A172 (cell line): ENCODE data around the gene RGL4. TPM values are rescaled to one million over a fixed set of nuclear protein-coding genes. Genes with fewer than 3 reads are reported as not detected.
"Not testable (repeated sequence)": the region's sequence is repeated elsewhere in the genome, so short reads cannot be mapped to it uniquely, and the experiment has no call there.

Experiments used
- DNase-seq: peaks from one replicate; pipeline ENCODE4 v3.0.0-alpha.2; 2015; ENCODE audit warnings: low spot score
- total RNA-seq: library from RNA; depleted of rRNA; stranded (reverse); fragments of >200 nt; shearing (Covaris generic); gene quantifications from 2 replicates; pipeline ENCODE4 v1.2.3, GENCODE V29; 2014; rRNA removed

RGL4 gene, protein sequence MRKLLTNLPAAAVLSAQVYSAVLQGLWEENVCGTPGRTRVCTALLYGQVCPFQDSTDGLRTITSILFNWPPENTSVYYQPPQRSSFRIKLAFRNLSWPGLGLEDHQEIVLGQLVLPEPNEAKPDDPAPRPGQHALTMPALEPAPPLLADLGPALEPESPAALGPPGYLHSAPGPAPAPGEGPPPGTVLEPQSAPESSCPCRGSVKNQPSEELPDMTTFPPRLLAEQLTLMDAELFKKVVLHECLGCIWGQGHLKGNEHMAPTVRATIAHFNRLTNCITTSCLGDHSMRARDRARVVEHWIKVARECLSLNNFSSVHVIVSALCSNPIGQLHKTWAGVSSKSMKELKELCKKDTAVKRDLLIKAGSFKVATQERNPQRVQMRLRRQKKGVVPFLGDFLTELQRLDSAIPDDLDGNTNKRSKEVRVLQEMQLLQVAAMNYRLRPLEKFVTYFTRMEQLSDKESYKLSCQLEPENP
- total RNA-seq: not detected in 2 replicates

DNA sequence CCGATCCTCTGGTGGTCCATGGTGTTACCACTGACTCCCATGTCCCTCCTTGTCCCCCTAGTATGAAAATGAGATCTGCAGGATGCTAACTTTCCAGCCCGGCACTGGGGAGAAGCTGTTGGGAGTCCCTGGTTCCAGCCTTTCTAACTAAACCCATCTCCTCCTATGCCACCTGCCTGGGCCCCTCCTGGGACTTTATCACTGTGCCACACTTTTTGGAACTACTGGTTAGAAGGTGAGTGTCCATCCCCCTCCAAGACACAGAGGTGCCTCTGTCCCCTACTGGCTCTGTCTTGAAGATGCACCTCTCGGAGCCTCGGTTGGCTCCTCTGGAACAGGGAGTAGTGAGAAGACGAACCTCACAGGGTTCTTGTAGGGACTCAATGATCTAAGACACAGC is at the start of gene RGL4:
Gene RGL4, plus strand, starts transcription at position 301 of the 400 bp plus-strand sequence. CDS start 1,018 bp downstream, outside the sequence.
- DNase-seq: no peak

DNA sequence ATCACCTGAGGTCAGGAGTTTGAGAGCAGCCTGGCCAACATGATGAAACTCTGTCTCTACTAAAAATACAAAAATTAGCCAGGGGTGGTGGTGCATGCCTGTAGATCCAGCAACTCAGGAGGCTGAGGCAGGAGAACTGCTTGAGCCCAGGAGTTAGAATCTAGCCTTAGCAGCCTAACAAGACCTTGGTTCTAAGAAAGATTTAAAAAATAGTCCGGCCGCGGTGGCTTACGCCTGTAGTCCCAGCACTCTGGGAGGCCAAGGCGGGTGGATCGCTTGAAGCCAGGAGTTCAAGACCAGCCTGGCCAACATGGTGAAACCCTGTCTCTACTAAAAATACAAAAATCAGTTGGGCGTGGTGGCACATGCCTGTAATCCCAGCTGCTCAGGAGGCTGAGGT is 44.3 kb upstream of the RGL4 start:
- not testable (repeated sequence) for DNase-seq

DNA sequence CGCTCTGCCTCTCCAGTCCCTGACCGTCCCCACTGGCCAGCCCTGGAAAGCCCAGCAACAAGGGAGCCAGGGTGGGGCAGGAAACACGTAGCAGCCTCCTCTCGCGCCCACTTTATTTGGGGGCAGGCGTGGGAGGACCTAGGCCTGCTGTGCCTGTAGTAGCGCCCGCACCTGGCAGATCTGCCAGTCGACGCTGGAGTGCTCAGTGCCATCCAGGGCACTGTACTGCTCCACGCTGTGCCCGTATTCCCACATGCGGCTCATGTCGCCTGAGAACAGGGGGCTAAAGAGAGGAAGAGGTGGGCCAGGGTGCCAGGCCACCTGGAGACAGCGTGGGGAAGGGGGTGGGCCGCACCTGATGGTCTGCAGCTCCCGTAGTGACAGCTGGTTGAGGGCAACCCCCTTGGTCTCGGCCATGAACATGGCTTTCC is 41.7 kb upstream of the RGL4 start:
- DNase-seq: no peak

DNA sequence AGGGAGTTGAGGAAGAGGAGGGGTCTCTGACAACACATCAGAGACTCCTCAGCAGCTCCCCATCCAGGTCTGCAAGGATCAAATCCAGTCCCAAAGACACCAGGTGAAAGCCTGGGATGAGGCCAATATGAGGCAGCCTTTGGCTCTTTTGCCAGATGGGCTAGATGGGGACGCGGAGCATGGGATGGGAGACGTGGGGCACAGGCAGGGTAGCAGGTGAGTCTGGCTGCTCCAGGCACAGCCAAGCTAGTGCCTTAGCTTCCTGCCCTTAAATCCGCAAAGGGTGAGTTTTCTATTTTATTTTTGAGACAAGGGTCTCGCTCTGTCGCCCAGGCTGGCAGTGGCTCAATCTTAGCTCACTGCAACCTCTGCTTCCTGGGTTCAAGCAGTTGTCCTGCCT is 39.1 kb upstream of the RGL4 start:
- no peak for DNase-seq

DNA sequence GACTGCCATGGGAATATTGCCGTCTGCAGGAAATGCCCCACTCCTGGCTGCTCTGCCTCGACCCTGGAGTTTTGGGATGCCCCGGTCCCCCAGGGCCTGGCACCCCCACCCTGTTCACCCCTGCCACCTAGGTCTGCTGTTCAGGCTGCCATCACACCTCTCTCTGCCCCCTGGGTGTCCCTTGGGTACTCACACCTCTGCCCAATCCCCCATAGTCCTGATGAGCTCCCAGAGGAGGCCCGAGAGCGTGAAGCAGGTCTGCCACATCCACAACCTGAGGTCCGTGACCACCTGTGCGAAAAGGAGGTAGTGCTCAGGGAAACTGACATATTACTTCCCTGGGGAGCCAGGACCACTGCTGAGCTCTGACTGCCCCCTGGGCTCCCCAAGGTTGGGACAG is 38.5 kb upstream of the RGL4 start:
- DNase-seq: no peak

DNA sequence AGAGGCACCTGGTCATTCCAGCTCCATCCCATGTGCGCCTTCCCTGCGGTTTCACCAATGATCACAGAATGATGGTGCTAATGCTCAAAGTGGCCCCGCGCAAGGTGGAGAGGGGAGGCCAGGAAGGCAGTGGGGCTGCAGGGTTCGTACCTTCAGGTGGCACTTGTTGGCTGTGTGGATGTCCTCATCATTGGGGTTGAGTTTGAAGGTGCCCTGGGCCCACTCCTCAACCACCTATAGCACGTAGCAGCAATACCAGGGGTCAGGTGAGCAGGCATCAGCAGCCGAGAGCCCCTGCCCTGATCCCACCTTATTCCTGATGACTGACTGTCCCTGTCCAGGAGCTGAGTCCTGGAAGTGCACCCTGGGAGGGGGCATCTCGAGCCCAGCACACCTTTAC is 38.1 kb upstream of the RGL4 start:
- no peak for DNase-seq

DNA sequence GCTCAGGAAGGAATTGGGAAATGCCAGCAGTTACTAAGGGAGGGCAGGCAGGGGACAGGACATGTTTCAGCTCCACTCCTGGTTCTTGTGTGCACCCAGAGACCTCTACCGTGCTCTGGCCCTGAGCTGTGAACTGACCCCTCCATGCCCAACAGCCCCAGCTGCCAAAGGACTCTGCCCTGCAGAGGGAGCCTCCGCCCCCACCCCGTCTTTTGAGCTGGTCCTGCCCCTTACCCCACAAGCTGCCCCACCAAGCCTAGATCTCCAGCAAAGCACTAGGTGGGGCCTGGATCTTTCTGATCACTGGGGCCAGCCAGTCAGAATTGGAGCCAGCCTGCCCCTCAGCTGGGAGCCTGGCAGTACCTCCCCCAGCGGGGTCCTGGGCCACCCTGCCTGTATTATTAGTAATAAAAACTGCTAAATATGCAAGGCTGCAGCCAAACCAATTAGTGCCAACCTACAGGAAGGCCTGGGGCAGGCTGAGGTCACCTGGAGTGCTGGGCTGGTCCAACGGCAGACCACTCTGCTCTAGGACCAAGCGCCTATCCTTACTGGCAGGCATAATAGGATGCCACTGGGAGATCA is 34.8 kb upstream of the RGL4 start:
- DNase-seq: no peak

DNA sequence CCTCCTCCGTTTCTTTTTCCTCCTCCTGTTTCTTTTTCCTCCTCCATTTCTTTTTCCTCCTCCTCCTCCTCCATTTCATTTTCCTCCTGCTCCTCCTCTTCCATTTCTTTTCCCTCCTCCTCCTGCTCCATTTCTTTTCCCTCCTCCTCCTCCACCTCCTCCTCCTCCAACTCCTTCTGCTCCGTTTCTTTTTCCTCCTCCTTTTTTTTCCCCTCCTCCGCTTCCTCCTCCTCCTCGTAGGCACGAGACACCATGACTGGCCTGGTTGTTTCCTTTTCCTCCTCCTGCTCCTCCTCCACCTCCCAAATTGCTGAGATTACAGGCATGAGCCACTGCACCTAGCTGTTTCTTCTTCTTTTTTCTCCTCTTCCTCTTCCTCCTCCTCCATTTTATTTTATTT is 33.1 kb upstream of the RGL4 start:
- no peak for DNase-seq

DNA sequence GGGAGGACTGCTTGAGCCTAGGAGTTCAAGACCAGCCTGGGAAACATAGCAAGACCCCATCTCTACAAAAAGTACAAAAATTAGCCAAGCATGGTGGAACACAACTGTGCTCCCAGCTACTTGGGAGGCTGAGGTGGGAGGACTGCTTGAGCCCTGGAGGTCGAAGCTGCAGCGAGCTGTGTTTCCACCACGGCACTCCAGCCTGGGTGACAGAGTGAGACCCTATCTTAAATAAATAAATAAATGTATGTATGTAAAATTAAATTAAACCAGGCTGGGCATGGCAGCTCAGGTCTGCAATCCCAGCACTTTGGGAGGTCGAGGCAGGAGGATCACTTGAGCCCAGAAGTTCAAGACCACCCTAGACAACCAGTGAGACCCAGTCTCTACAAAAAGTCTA is 30.4 kb upstream of the RGL4 start:
- not testable (repeated sequence) for DNase-seq

DNA sequence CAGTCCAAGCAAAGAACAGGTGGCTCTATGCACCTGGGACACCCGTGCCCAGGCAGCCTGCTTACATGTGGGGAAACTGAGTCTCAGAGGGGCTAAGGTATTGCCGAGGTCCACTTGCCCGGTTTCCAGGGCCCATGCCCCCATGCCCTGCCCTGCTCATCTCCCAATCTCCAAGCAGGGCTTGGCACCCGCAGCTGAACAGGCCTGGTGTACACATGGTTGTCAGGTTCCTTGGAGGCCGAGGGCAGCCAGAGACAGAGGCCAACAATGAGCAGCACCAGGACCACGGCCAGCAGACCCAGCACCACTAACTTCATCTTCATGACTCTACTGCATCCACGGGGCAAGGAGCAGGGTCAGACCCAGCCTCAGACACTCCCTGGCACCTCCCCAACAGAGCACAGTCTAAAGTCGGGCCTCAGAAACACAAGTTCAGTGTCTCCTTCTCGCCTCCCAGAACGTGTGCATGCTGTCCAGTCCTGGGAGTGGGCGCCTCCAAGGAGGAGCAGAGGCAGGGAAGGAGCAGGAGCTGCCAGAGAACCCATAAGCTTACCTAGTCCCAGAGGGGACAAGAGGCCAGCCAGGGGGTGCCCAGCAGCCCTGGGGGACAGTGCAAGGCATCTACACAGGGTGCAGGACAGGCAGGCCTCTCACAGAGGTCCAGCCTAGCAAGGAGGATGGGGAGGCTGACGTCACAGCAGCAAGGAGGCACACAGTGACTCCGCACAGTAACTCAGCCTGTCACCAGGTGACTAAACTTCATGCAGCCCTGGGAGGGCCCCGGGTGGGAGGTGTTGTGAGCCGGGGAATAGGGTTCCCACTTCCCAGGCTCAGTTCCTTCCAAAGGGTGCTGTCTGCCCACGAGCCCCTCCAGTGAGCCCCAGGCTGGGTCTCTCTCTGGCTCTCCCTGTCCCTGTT is 20.2 kb upstream of the RGL4 start:
- DNase-seq: no peak

DNA sequence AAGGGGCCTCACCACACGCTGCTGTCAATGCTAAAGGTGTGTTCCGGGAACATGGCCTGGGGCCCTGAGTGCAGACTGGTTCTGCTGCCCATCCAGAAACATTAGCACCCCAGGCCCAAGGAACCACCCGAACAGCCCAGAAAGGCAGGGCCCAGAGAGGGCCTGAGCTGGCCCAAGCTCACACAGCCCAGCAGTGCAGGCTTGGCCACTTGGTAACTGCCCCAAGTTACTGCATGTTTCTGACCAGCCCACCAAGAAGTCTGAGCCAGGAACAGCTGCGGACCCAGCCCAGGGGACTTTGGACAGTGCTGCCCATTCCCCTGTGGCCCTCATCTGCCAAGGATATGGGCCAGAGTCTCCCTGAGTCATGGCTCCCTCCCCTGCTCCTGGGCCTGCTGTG is 19.4 kb upstream of the RGL4 start:
- not testable (repeated sequence) for DNase-seq

DNA sequence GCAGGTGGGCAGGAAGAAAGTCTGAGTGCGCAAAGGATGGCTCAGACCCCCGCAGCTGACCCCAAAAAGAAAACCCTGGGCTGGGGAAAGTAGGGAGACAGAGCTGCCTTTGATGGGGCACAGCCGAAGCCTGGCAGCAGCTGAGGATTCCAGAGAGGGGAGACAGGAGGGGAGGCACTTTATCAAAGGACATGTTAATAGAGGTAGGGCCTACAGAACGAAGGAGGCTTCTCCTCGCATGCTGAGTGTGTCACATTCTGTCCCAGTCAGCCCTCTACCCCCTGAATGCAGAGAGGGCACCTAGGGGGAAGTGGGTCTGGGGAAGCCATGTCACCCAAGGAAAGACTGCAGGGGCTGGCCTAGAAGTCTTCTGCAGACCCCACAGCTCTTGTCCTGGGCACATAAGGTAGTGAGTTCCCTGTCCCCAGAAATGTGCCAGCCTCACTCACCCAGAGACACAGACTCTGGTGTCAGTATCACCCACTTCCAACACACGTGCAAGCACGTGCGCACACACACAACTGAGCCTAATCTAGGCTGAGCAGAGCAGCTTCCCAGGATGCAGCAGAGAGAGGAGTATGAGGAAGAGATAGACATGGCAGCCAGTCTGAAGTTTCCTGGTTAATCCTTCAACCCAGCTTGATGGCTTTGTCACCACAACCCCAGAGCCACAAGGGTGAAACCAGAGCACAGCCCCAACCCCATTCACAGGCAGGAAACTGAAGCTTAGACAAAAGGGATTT is 18.3 kb upstream of the RGL4 start:
- DNase-seq: not testable (repeated sequence)

DNA sequence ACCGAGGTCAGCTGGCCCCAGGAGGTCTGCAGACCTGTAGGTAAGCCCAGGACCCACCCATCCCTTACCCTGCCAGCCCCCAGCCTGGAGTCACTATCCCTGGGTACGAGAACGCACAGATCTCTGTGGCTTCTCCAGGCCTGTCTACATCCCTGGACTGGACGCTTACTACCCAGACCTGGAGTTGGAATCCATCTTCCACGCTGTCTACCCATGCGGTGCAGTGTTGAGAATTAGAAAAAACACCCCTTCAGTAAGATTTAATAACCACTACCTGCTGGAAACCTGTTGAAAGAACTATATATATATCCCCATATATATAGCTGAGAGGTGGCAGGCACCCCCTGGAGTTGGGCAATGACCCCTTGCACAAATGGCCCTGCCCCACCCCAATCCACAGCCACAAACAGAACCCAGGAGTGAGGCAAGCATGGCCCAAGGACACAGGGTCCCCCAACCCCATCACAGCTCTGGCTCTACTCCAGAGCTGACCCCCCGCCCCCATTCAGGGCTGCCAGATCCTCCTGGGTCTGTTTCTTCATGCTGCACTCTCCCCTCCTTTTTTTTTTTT is 17.7 kb upstream of the RGL4 start:
- no peak for DNase-seq

DNA sequence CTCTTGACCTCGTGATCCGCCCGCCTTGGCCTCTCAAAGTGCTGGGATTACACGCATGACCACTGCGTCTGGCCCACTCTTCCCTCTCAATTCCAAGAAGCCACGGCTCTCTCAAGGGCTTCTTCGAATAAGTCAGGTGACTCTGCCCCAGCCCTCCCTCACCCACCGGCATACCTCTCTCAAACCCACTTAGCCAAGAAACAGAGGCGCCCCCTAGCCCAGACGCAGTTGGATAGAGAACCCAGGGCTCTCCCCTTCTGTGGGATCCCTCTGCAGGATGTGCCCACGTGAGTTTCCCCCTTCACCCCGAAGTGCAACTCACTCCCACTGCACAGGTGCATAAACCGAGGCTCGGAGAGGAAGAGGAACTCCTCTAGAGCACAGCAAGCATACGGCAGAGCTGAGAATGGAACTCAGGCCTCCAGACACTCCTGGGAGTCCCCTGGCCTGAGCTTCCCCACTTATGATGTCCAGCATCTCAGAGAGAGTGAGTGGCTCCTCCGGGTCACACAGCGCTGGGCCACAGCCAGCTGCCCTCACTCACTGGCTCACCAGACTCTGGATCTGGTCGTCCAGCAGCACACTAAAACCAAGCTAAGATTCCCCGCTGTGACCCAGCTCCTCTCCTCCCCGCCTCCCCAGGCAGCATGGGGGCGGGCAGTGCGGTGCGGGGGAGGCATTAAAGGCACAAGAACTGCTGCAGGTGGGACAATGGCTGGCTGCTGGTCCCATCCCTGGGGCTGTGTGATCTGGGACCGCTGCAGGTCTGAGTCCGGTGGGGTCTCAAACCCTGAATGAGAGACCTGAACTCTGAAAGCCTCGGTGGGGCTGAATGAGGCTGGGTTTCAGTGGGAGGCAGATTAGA is 16.8 kb upstream of the RGL4 start:
- no peak for DNase-seq

DNA sequence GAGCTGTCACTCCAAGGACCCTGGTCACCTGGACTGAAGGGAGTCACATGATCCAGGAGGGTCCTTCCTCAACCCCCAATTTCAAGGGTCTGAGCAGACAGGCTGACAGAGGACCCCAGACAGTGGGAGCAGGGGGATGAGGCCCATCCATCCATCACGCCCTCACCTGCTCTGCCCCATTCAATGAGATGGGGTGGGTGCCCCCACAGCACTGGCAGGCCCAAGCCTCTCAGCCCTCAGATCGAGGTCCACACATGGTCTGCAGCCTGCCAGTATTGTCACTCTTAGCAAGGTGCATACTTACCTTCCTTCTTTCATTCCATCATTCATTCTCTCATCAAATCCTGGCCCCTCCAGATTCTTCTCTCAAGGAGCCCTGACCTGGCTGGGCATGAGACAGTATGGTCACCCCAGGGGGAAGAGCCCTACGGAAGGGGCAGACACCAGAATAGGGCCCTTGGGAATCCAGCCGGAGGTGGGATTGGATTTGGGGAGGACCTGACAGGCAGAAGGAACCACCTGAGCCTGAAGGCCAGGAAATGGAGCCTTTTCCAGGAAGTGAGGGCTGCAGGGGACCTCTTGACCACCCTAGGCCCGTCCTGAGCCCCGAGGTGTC is 15.8 kb upstream of the RGL4 start:
- DNase-seq: not testable (repeated sequence)

DNA sequence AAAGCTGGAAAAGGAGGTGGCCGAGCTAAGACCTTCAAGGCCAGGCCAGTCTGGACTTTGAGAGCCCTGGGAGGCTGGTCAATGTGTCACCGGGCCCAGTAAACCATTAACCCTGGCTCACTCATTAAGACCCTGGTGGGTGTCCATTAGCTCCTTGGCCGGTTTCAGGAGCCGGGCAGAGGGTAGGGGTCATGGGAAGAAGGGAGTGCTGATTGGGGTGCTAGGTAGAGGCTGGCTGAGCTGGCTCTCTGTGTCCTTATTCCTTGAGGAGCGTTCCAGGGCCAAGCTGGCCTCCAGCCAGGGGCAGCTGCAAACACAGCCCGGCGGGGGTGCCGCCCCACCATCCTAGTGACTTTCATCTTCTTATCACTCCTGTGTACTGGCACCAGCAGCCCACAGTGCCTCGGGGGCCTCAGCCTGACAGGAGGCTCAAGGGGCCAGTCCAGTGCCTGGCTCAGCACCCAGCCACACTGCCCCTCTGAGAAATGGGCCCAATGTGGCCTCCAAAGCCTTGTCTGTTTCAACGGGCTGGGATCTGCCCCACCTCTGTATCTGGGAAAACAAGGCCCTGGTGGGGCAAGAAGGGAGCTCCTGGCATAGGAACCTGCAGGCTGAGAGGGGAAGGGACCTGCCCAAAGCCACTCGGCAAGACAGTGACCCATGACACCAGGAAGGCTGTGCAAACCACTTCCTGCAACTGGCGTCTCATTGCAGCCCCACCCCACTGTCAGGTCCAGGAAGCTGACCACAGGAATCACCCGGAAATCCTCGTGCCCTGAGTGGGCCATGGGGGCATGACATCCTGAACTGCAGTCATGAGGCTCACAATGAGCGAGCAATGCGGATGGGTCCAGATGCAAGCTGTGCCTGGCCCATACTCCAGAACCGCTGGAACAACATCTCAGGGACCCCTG is 15.1 kb upstream of the RGL4 start:
- DNase-seq: peak; percentile 16

DNA sequence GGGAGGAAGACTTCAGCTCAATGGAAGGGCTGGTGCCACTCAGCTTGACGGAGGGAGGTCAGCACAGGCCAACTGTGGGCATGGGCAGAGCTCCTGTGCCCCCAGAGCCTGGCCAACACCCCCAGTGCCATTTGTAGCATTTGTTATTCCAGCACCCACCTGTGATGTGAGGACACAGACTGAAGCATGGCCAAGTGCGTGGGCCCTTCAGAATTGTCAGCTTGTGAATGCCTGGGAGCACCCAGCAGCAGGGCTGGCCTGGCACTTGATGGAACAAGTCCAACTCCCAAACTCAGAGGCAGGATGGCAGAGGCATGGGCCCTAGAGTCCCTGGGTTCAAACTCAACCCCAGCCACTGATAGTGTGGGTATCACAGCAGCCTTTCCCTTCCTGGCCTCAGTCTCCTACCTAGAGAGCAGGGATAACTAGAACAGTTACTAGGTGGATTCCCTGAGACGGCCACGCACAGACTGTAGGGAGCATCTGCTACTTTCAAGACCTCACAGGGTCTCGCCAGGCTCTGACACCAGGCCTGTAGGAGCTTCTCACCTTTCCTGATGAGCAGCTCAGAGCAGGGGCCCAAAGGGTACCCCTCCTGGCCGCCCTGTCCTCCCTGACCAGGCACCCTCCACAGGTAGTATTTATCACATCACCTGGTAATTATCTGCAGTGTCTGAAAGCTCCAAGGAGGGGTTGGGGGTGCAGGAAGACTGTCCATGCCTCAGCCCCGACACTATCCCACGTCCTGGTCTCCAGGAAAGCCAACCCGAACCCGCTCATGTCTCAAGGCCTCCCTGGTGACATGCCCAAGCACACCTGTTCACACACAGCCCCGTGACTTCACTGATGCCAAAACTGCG is 13.7 kb upstream of the RGL4 start:
- not testable (repeated sequence) for DNase-seq

DNA sequence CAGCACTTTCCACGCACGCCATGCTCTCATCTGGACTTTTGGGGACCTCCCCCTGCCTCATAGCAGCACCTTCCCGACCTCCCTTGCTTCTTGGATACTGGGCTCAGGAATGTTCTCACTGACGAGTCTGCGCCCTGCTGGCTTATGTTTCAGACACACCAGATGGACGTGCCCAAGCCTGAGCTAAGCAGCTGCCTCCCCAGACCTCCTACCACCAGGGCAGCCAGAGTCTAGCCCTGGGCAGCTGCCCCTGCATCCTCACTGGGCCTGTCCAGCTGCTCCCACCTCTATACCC is 13.2 kb upstream of the RGL4 start:
- no peak for DNase-seq
